ENCODE results near the gene ACBD3. TPM values are rescaled to one million over a fixed set of nuclear protein-coding genes. Genes with fewer than 3 reads are reported as not detected.

Gene ACBD3
- polyA plus RNA-seq, 1 experiment: 22.8 TPM

GRCh38 chr1:226104671-226105121 lies 81.8 kb downstream of the ACBD3 start:
- CTCF ChIA-PET: interaction anchor here (0.9 to 1.6 kb wide), 2 partner anchors 21 to 40 kb away, joined by 3 to 5 read pairs; no protein-coding TSS in a partner anchor
- no peak for DNase-seq (ENCODE audit: low read depth)

DNA sequence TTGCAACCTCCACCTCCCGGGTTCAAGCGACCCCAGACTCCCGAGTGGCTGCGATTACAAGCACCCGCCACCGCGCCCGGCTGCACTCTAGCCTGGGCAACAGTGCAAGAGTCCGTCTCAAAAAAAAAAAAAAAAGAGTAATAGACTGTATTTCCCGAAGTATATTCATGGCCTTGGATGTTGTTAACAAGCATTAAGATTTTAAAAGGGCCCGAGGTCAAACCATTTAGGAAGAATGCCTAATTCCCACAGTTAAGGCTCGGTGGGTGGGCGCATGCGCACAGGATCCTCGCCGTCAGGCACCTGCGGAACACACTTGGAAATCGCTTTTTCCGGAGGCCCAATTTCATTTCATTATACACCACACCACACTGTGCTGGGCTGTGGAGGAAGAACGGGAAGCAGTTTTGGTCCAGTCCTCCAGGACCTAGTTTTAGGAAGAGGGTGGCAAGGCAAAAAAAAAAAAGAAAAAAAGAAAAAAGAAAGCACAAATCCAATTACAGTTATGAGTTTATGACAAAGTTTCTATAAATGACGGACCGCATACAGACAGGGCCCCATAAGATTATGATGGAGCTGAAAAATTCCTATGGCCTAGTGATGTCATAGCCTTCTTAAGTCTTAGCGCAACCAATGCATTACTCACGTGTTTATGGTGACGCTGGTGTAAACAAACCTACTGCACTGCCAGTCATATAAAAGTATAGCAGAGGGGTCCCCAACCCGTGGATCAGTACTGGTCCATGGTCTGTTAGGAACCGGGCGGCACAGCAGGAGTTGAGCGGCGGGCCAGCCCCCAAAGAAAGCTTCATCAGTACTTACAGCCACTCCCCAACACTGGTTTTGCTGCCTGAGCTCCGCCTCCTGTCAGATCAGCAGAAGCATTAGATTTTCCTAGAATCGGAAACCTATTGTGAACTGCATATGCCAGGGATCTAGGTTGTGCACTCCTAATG lies 85.8 kb downstream of the ACBD3 start:
- ChIA-PET CTCF (interaction anchor here (1.0 to 1.6 kb wide), 2 partner anchors 9 to 36 kb away, joined by 3 to 6 read pairs; no protein-coding TSS in a partner anchor), POLR2A (no interaction called here)
- Histone ChIP-seq H3K36me3 (ENCODE audit: control insufficient read depth, insufficient read depth, low read length) (no peaks in the 10 kb centered on the region), H3K27me3 (ENCODE audit: control insufficient read depth, insufficient read depth, low read length) (no peaks in the 10 kb centered on the region), H3K4me3 (ENCODE audit: low read depth, low read length) (0 out of 2 replicates have a peak overlapping the region, but pooled peaks have one; percentile 2)
- no peak for TF ChIP-seq CTCF (IDR thresholded peaks at IDR 0.05; ENCODE audit: insufficient read depth, low read depth, low read length)
- no peak for DNase-seq (ENCODE audit: low read depth)

More at GRCh38 chr1:226104671-226105121, 81.8 kb downstream of the ACBD3 start:
- POLR2A ChIA-PET: no interaction called here
- TF ChIP-seq CTCF (IDR thresholded peaks at IDR 0.05; ENCODE audit: insufficient read depth, low read depth, low read length): no peak
- Histone ChIP-seq H3K27me3 (ENCODE audit: control insufficient read depth, insufficient read depth, low read length) (no peaks in the 10 kb centered on the region), H3K36me3 (ENCODE audit: control insufficient read depth, insufficient read depth, low read length) (no peaks in the 10 kb centered on the region), H3K4me3 (ENCODE audit: low read depth, low read length) (no peak overlapping the region)

- Histone ChIP-seq H3K4me3 (ENCODE audit: low read depth, low read length) (no peak overlapping the region), H3K27me3 (ENCODE audit: control insufficient read depth, insufficient read depth, low read length) (no peaks in the 10 kb centered on the region), H3K36me3 (ENCODE audit: control insufficient read depth, insufficient read depth, low read length) (no peaks in the 10 kb centered on the region)
- no peak for DNase-seq (ENCODE audit: low read depth)
- POLR2A ChIA-PET: no interaction called here
- CTCF ChIA-PET: interaction anchor here (0.7 to 1.0 kb wide), 3 partner anchors 10 to 34 kb away, joined by 3 read pairs; no protein-coding TSS in a partner anchor
- TF ChIP-seq CTCF (IDR thresholded peaks at IDR 0.05; ENCODE audit: insufficient read depth, low read depth, low read length): no peak
These were observed 87.4 kb downstream of the ACBD3 start for GRCh38 chr1:226098870-226099835.

DNA sequence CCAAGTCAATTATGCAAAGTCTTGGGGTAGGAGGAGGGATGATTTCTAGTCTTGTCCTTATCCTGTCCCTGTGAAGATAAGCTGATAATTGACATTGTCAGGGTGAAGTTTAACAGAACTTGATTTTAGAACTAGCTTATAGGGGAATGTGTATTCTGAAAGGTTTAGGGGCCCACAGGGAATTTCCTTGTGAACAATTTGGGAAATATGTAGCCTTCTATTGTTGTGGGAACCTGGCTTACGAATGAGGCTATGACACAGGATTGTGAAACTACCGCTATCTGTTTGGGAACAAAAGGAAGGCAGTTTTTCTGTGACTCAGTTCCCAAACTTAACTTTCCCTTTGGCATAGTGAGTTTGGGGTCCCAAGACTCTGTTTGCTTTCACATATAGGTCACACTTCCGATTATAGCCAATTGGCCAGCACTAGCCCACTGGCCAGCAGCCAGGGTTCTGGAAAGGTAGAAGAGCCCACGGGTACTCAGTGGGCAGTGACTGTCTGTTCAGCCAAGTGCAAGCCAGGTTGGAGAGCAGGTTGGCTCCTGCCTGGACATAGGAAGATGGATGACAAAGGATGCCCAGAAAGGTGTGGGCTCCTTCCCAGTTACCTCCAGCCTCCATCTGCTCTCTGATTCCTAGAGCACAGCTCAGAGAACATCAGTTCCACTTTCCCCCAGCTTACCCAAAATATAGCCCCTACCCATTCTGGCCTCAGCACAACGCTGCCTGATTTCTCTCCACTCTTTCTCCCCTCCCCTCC lies 88.5 kb downstream of the ACBD3 start:
- POLR2A ChIA-PET: no interaction called here

More for the DNA sequence above, 88.5 kb downstream of the ACBD3 start:
- CTCF ChIA-PET: no interaction called here
- Histone ChIP-seq H3K36me3 (ENCODE audit: control insufficient read depth, insufficient read depth, low read length) (no peaks in the 10 kb centered on the region), H3K27me3 (ENCODE audit: control insufficient read depth, insufficient read depth, low read length) (no peaks in the 10 kb centered on the region), H3K4me3 (ENCODE audit: low read depth, low read length) (no peak overlapping the region)
- DNase-seq (ENCODE audit: low read depth): no peak
- no peak for TF ChIP-seq CTCF (IDR thresholded peaks at IDR 0.05; ENCODE audit: insufficient read depth, low read depth, low read length)

Measured in BJ (cell line).